Measurements from ENCODE around the gene MUC5AC.
"Not testable (repeated sequence)": the region's sequence is repeated elsewhere in the genome, so short reads cannot be mapped to it uniquely, and the experiment has no call there.

MUC5AC gene

DNA sequence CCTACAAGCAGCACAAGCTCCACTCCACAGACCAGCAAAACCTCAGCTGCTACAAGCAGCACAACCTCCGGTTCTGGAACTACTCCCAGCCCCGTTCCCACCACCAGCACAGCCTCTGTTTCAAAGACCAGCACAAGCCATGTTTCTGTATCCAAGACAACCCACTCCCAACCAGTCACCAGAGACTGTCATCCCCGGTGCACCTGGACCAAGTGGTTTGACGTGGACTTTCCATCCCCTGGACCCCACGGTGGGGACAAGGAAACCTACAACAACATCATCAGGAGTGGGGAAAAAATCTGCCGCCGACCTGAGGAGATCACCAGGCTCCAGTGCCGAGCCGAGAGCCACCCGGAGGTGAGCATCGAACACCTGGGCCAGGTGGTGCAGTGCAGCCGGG is 32.1 kb downstream of the MUC5AC start:
- H3K4me3 ChIP-seq, H3K27ac ChIP-seq: not testable (repeated sequence)

DNA sequence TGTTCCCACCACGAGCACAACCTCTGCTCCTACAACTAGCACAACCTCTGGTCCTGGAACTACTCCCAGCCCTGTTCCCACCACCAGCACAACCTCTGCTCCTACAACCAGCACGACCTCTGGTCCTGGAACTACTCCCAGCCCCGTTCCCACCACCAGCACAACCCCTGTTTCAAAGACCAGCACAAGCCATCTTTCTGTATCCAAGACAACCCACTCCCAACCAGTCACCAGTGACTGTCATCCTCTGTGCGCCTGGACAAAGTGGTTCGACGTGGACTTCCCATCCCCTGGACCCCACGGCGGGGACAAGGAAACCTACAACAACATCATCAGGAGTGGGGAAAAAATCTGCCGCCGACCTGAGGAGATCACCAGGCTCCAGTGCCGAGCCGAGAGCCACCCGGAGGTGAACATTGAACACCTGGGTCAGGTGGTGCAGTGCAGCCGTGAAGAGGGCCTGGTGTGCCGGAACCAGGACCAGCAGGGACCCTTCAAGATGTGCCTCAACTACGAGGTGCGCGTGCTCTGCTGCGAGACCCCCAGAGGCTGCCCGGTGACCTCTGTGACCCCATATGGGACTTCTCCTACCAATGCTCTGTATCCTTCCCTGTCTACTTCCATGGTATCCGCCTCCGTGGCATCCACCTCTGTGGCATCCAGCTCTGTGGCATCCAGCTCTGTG is 34.2 kb downstream of the MUC5AC start:
- not testable (repeated sequence) for H3K27ac ChIP-seq, H3K4me3 ChIP-seq

DNA sequence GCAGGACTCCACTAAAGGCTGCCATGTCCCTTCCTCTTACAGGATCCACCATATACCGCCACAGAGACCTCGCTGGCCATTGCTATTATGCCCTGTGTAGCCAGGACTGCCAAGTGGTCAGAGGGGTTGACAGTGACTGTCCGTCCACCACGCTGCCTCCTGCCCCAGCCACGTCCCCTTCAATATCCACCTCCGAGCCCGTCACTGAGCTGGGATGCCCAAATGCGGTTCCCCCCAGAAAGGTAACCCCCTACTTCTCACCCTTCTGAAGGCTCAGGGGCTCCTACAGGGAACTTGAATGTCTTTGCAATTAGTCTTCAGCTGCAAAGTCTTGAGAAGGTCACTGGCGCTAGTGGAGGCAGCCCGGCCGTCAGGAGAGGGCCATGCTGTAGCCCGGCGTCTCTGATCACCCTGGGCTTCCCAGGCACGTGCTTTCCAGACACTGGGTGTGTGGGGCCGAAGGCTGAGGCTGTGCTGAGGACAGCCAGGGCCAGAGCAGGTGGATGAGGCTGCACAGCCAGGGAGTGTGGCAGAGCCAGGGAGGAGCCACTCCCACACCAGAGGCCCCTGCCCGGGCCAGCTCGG is 35.1 kb downstream of the MUC5AC start:
- Histone ChIP-seq H3K27ac (no peak overlapping the region), H3K4me3 (no peak overlapping the region)

DNA sequence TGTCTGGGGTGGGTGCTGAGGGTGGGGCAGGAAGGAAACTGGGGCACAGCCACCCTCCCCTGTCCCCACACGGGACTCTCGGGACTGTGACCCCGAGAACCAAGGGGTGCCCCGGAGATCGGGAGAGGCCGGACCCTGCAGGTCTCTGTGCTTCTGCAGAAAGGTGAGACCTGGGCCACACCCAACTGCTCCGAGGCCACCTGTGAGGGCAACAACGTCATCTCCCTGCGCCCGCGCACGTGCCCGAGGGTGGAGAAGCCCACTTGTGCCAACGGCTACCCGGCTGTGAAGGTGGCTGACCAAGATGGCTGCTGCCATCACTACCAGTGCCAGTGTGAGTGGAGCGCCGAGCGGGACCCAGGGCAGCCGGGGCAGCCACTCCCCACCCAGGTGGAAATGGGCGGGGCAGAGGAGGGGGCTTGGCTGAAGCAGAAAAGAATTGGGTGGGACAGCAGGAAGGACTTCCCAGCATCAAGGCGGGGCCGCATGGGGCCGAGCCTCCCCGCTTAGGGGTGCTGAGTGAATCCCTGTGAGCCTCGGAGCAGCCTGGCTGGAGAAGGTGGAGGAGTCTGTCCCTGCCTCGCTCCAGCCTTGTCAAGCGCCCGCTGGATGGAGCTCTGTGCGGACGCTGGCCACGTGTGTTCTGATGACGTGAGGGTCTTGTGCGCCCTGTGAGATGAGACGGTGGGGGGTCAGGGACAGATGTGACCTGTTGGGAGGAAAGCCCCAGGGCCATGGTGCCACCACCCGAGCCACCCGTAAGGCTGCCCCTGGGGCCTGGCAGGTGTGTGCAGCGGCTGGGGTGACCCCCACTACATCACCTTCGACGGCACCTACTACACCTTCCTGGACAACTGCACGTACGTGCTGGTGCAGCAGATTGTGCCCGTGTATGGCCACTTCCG is 35.8 kb downstream of the MUC5AC start:
- Histone ChIP-seq H3K27ac (no peak overlapping the region), H3K4me3 (no peak overlapping the region)

DNA sequence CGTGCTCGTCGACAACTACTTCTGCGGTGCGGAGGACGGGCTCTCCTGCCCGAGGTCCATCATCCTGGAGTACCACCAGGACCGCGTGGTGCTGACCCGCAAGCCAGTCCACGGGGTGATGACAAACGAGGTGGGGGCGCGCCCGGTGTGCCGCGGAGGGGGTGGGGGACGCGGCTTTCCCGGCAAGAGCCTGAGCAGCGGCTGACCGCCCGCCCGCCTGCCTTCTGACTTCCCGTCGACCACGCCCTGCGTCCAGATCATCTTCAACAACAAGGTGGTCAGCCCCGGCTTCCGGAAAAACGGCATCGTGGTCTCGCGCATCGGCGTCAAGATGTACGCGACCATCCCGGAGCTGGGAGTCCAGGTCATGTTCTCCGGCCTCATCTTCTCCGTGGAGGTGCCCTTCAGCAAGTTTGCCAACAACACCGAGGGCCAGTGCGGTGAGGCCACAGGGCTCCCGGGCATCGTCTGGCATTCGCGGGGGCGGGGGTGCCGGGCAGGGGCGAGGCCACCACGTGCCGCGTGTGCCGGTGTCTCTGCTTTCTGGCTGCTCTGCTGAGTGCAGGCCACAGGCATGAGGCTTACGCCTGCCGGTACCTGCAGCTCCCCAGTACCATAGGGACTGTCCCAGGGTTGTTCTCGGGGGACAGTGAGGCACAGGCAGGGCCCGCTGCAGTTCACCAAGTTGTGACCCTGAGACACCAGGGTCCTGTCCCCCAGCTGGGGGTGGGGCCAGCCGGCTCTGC is 36.7 kb downstream of the MUC5AC start:
- Histone ChIP-seq H3K4me3 (no peak overlapping the region), H3K27ac (no peak overlapping the region)

DNA sequence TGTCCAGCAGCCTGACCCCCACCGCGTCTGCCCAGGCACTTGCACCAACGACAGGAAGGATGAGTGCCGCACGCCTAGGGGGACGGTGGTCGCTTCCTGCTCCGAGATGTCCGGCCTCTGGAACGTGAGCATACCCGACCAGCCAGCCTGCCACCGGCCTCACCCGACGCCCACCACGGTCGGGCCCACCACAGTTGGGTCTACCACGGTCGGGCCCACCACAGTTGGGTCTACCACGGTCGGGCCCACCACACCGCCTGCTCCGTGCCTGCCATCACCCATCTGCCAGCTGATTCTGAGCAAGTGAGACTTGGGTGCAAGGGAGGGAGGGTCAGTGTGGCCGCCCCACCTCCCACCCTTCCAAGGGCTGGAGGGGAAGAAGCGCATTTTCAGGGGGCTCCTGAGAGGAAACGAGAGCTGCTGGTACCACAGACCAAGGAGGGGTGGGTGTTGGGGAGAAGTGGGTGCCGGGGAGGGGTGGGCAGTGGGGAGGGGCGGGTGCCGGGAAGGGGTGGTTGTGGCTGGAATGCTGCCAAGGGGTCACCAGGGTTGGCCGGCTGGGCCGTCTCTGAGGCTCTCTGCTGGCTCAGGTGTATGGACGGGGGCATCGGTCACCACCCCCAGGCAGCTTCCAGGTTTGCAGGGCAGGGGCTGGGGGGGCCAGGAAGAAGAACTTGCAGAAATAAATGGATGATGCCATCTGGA is 37.4 kb downstream of the MUC5AC start:
- Histone ChIP-seq H3K27ac (no peak overlapping the region), H3K4me3 (no peak overlapping the region)

DNA sequence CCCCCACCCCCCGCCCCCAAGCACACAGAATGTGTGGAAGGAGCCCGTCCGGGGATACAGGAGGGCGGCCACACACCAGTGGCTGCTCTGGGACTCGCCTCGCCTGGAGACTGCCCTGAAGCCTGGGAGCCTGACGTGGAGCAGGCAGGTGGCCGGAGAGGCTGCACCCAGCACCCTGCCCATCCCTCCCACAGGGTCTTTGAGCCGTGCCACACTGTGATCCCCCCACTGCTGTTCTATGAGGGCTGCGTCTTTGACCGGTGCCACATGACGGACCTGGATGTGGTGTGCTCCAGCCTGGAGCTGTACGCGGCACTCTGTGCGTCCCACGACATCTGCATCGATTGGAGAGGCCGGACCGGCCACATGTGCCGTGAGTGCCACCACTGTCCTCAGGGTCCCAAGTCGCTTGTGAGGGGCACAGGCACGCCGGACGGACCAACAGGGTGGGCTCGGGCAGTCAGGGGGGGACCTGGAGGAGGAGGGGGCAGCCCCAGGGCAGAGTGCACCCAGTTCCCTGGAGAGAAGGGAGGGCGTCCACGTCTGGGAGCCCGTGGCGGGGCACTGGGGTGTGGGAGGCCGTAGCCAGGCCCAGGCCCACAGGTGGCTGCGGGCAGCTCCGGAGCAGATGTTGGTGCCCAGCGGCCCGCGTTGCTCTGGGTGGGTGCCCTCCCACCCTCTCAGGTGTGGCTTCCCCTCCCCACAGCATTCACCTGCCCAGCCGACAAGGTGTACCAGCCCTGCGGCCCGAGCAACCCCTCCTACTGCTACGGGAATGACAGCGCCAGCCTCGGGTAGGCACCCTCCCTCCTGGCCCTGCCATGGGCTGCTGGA is 38.1 kb downstream of the MUC5AC start:
- H3K27ac ChIP-seq: no peak overlapping the region
- H3K4me3 ChIP-seq: no peak overlapping the region

DNA sequence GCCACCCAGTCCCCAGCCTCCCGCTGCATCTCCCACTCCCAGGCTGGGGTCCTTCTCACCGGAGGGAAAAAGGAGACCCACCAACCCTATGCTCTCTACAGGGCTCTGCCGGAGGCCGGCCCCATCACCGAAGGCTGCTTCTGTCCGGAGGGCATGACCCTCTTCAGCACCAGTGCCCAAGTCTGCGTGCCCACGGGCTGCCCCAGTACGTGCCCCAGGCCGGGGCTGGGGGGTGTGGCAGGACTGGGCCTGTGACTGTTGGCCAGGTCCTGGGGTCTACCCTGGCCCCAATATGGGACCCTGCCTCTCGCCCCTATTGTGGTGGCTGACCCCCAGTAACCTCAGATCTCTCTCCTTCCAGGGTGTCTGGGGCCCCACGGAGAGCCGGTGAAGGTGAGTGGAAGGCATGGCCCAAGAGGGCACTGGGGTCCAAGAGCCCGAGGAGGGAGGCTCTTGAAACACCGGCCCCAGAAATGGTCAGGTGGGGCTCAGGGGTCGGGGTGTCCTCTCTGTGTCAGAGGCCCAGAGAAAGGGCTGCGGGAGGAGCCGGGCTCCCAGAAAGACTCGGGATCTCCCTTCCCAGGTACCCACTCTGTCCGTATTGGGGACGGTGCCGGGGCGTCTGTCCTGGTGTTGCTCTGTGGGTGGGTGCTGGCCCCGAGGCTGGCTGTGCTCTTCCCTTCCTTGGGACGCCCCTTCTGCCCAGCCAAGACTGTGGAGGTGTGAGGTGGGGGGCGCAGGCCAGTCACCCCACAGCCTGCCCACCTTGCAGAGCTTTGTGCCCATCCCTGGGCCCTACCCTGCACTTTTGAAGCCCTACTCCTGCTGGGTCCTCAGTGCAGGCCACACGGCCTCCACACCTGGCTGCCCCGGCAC is 39.0 kb downstream of the MUC5AC start:
- Histone ChIP-seq H3K27ac (no peak overlapping the region), H3K4me3 (no peak overlapping the region)

DNA sequence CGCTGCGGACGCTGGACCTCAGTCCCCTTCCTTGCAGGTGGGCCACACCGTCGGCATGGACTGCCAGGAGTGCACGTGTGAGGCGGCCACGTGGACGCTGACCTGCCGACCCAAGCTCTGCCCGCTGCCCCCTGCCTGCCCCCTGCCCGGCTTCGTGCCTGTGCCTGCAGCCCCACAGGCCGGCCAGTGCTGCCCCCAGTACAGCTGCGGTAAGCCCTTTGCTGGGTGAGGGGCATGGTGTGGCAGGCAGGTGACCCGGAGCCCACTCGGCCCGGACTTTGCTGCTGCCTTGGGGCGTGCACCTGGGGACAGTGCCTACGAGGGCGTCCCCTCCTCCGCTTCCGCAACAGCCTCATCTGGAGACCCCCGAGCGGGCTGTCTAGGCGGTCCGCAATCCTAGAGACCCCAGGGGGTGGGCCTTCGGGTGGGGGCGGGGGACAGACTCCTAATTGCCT is 39.7 kb downstream of the MUC5AC start:
- H3K27ac ChIP-seq: no peak overlapping the region
- no peak overlapping the region for H3K4me3 ChIP-seq

DNA sequence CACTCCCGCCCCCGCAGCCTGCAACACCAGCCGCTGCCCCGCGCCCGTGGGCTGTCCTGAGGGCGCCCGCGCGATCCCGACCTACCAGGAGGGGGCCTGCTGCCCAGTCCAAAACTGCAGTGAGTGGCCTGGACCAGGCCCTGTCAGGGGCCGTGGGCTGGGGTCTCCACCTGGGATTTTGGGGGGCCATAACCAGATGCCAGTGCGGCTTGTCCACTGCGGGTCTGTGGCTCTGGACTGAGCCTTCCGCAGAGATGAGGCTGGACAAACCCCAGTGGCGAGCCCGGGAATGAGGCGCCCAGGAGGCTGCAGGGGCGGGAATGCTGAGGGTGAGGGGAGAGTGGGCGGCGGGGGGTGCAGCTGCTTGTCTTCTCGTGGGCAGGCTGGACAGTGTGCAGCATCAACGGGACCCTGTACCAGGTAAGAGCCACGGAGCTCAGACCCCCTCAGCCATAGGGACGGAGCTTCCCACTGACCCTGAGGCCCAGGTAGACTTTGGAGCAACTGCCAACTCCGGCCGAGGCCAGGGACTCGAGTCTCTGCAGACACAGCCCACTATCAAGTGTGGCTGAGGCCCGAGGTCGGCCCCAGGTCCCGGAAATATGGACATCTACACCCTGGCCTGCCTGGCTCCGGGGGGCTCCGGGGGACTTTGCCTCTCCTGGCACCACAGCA is 40.3 kb downstream of the MUC5AC start:
- H3K27ac ChIP-seq: no peak overlapping the region
- H3K4me3 ChIP-seq: no peak overlapping the region

DNA sequence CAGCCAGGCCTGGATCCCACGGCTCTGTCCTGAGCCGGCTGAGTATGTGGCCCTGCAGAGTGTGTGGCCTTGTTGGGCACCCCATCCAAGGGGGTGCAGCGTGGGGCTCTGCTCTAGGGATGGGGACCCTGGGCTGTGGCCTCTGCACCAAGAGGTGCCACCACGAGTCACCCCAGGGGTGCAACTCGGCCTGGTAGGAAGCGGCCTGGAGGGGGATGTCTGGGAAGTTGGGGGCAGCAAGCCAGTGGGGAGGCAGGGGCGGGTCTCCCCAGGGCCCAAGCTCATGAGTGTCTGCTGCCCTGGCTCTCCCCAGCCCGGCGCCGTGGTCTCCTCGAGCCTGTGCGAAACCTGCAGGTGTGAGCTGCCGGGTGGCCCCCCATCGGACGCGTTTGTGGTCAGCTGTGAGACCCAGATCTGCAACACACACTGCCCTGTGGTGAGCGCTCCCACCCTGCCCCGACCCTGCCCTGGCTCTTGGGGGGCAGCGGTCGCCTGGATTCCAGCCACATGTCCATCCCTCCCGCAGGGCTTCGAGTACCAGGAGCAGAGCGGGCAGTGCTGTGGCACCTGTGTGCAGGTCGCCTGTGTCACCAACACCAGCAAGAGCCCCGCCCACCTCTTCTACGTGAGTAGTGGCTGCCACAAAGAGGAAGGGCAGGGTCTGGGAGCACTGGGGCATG is 40.9 kb downstream of the MUC5AC start:
- Histone ChIP-seq H3K4me3 (no peak overlapping the region), H3K27ac (no peak overlapping the region)

DNA sequence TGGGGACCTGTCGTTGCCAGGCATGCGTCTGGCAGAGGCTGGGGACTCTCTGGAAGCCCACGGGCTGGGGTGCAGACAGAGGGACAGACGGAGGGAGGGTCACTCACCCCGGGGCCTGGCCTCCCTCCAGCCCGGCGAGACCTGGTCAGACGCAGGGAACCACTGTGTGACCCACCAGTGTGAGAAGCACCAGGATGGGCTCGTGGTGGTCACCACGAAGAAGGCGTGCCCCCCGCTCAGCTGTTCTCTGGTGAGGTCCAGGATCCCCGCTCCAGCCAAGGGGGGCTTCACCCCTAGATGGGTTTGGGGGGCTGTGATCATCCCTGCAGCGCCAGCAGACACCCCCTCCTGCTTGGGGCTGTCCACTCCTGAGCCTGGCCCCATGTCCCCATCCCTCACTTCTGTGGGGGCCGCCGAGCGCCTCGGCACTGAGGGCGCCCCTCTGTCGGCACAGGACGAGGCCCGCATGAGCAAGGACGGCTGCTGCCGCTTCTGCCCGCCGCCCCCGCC is 41.5 kb downstream of the MUC5AC start:
- no peak overlapping the region for H3K4me3 ChIP-seq
- no peak overlapping the region for H3K27ac ChIP-seq

DNA sequence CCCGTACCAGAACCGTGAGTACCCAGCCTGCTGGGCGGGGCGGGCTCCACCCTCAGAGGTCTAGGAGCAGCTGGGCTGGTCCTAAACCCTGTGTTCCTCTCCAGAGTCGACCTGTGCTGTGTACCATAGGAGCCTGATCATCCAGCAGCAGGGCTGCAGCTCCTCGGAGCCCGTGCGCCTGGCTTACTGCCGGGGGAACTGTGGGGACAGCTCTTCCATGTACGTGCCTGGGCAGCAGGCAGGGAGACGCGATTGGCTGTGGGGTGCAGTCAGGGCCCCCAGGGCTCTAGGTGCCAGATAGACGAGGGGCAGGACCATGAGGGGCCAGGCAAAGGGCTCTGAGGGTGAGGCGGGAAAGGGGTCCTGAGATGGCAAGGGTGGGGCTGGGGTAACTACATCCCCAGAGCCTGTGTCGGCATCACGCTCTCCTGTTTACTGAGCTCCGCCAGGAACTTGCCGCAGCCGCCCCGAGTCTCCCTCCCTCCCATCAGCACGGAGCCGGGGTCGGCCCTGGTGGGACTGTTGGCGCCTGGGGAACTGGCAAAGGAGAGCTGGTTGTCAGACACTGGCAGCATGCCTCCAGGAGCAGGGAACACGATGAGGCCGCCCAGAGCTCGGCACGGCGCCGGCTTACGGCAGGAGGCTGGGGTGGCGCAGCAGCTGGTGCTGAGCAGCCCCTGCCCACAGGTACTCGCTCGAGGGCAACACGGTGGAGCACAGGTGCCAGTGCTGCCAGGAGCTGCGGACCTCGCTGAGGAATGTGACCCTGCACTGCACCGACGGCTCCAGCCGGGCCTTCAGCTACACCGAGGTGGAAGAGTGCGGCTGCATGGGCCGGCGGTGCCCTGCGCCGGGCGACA is 42.2 kb downstream of the MUC5AC start:
- no peak overlapping the region for H3K27ac ChIP-seq
- H3K4me3 ChIP-seq: no peak overlapping the region

DNA sequence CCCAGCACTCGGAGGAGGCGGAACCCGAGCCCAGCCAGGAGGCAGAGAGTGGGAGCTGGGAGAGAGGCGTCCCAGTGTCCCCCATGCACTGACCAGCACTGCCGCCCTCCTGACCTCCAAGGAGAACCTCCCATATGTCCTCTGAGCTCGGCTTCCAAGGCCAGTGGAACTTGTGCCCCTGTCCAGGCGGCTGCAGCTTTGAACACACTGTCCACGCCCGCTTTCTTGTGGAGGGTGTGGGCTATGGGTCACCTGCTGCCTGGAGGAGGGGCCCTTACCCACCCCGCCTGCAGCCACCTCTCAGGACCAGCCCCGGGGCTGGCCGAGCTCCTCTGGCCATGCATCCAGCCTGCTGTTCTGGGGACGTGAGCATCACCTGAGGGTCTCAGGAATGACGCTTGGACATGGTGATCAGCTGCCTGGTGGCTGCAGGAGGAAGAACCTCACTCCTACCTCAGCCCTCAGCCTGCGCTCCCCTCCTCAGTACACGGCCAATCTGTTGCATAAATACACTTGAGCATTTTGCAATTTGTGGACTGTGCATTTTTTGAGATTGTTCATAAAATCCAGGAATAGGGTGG is 42.9 kb downstream of the MUC5AC start:
- H3K4me3 ChIP-seq: no peak overlapping the region
- no peak overlapping the region for H3K27ac ChIP-seq
